ENCODE results near the gene ATP6AP2. TPM values are rescaled to one million over a fixed set of nuclear protein-coding genes. Genes with fewer than 3 reads are reported as not detected.

Gene ATP6AP2
- total RNA-seq, 1 donor: 132 TPM

GRCh38 chrX:40576291-40576690 lies 4.5 kb upstream of the ATP6AP2 start:
- Histone ChIP-seq H3K36me3 (ENCODE audit: insufficient read depth, low read length) (no peaks in the 10 kb centered on the region), H3K27me3 (ENCODE audit: insufficient read depth, low read length) (peaks cover 16% of the 10 kb centered on the region), H3K9me3 (ENCODE audit: low read depth, low read length) (no peaks in the 10 kb centered on the region), H3K4me1 (ENCODE audit: insufficient read depth, low read length) (no peaks in the 10 kb centered on the region), H3K79me2 (ENCODE audit: insufficient read depth, low read length) (peaks cover 3% of the 10 kb centered on the region), H3K4me3 (ENCODE audit: insufficient read depth, low read length) (no peak overlapping the region), H3K4me2 (ENCODE audit: insufficient read depth, low read length) (no peak overlapping the region), H3K27ac (ENCODE audit: low read depth, low read length) (no peak overlapping the region), H2AFZ (ENCODE audit: low read length) (no peak overlapping the region), H4K20me1 (ENCODE audit: insufficient read depth, low read length) (no peaks in the 10 kb centered on the region)
- no peak for DNase-seq (ENCODE audit: insufficient read length, low spot score, missing footprints)
- TF ChIP-seq CTCF (IDR thresholded peaks at IDR 0.05; ENCODE audit: extremely low read depth, low read depth, low read length): no peak

- H3K79me2 ChIP-seq (ENCODE audit: insufficient read depth, low read length): peaks cover 22% of the 10 kb centered on the region
- H3K4me2 ChIP-seq (ENCODE audit: insufficient read depth, low read length): no peak overlapping the region
- no peaks in the 10 kb centered on the region for H3K9me3 ChIP-seq (ENCODE audit: low read depth, low read length)
- peaks cover 7% of the 10 kb centered on the region for H3K4me1 ChIP-seq (ENCODE audit: insufficient read depth, low read length)
- no peak for TF ChIP-seq CTCF (IDR thresholded peaks at IDR 0.05; ENCODE audit: extremely low read depth, low read depth, low read length)
- no peak overlapping the region for H3K27ac ChIP-seq (ENCODE audit: low read depth, low read length)
- H4K20me1 ChIP-seq (ENCODE audit: insufficient read depth, low read length): peaks cover 12% of the 10 kb centered on the region
- no peak overlapping the region for H2AFZ ChIP-seq (ENCODE audit: low read length)
- H3K4me3 ChIP-seq (ENCODE audit: insufficient read depth, low read length): no peak overlapping the region
- peaks cover 22% of the 10 kb centered on the region for H3K27me3 ChIP-seq (ENCODE audit: insufficient read depth, low read length)
- no peak for DNase-seq (ENCODE audit: insufficient read length, low spot score, missing footprints)
- H3K36me3 ChIP-seq (ENCODE audit: insufficient read depth, low read length): no peaks in the 10 kb centered on the region
Measured at GRCh38 chrX:40578039-40578695, 2.6 kb upstream of the ATP6AP2 start.

- peaks cover 7% of the 10 kb centered on the region for H3K4me1 ChIP-seq (ENCODE audit: insufficient read depth, low read length)
- no peak overlapping the region for H2AFZ ChIP-seq (ENCODE audit: low read length)
- no peaks in the 10 kb centered on the region for H3K9me3 ChIP-seq (ENCODE audit: low read depth, low read length)
- no peak for DNase-seq (ENCODE audit: insufficient read length, low spot score, missing footprints)
- H3K27me3 ChIP-seq (ENCODE audit: insufficient read depth, low read length): peaks cover 22% of the 10 kb centered on the region
- H3K36me3 ChIP-seq (ENCODE audit: insufficient read depth, low read length): no peaks in the 10 kb centered on the region
- no peak overlapping the region for H3K4me3 ChIP-seq (ENCODE audit: insufficient read depth, low read length)
- H3K4me2 ChIP-seq (ENCODE audit: insufficient read depth, low read length): no peak overlapping the region
- H3K79me2 ChIP-seq (ENCODE audit: insufficient read depth, low read length): peaks cover 32% of the 10 kb centered on the region
- H3K27ac ChIP-seq (ENCODE audit: low read depth, low read length): no peak overlapping the region
- peaks cover 15% of the 10 kb centered on the region for H4K20me1 ChIP-seq (ENCODE audit: insufficient read depth, low read length)
- TF ChIP-seq CTCF (IDR thresholded peaks at IDR 0.05; ENCODE audit: extremely low read depth, low read depth, low read length): no peak
Measured at GRCh38 chrX:40579141-40579540, 1.6 kb upstream of the ATP6AP2 start.

- TF ChIP-seq CTCF (IDR thresholded peaks at IDR 0.05; ENCODE audit: extremely low read depth, low read depth, low read length): no peak
- Histone ChIP-seq H2AFZ (ENCODE audit: low read length) (peak overlapping the region; percentile 90), H3K79me2 (ENCODE audit: insufficient read depth, low read length) (peaks cover 39% of the 10 kb centered on the region), H3K9me3 (ENCODE audit: low read depth, low read length) (no peaks in the 10 kb centered on the region), H3K27me3 (ENCODE audit: insufficient read depth, low read length) (peaks cover 22% of the 10 kb centered on the region), H3K4me3 (ENCODE audit: insufficient read depth, low read length) (peak overlapping the region; percentile 82), H3K27ac (ENCODE audit: low read depth, low read length) (peak overlapping the region; percentile 62), H4K20me1 (ENCODE audit: insufficient read depth, low read length) (peaks cover 15% of the 10 kb centered on the region), H3K4me1 (ENCODE audit: insufficient read depth, low read length) (peaks cover 7% of the 10 kb centered on the region), H3K36me3 (ENCODE audit: insufficient read depth, low read length) (no peaks in the 10 kb centered on the region), H3K4me2 (ENCODE audit: insufficient read depth, low read length) (peak overlapping the region; percentile 72)
- DNase-seq (ENCODE audit: insufficient read length, low spot score, missing footprints): no peak
Measured at GRCh38 chrX:40579900-40580536, 752 bp upstream of the ATP6AP2 start.

All from osteoblast (primary cell).